Esophagus mucosa (tissue), 1 donor: ENCODE data around the gene TPGS1. TPM values are rescaled to one million over a fixed set of nuclear protein-coding genes. Genes with fewer than 3 reads are reported as not detected.
"Not testable (repeated sequence)": the region's sequence is repeated elsewhere in the genome, so short reads cannot be mapped to it uniquely, and the experiment has no call there.

Experiments
- ATAC-seq: fragments of 200-7000 bp; cut with Tn5 transposase; one replicate; pipeline ENCODE4 v1.9.1; 2020
- total RNA-seq: library from RNA; stranded (reverse); gene quantifications from one replicate; pipeline ENCODE4 v1.2.4, GENCODE V29; 2023
- donor health status: DM: yes; HTN: yes; CAD: no.

Gene TPGS1
- total RNA-seq, 1 donor from 2014 or later, result 14.2 TPM

- ATAC-seq, result no peak
Observed at GRCh38 chr19:478236-478903, 28.9 kb upstream of the TPGS1 start.

GRCh38 chr19:478976-479375 lies 28.3 kb upstream of the TPGS1 start:
- no peak for ATAC-seq

GRCh38 chr19:480016-480855 lies 27.1 kb upstream of the TPGS1 start:
- ATAC-seq, result peak; percentile 63

DNA sequence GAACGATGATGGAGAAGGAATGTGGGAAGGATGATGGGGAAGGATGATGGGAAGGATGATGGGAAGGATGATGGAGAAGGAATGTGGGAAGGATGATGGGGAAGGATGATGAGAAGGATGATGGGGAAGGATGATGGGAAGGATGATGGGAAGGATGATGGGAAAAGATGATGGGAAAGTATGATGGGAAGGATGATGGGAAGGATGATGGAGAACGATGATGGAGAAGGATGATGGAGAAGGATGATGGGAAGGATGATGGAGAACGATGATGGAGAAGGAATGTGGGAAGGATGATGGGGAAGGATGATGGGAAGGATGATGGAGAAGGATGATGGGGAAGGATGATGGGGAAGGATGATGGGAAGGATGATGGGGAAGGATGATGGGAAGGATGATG lies 26.2 kb upstream of the TPGS1 start:
- ATAC-seq, result not testable (repeated sequence)

GRCh38 chr19:482186-483041 lies 24.9 kb upstream of the TPGS1 start:
- ATAC-seq, result peak; percentile 7

- no peak for ATAC-seq
Observed at GRCh38 chr19:483332-484072, 23.8 kb upstream of the TPGS1 start.

DNA sequence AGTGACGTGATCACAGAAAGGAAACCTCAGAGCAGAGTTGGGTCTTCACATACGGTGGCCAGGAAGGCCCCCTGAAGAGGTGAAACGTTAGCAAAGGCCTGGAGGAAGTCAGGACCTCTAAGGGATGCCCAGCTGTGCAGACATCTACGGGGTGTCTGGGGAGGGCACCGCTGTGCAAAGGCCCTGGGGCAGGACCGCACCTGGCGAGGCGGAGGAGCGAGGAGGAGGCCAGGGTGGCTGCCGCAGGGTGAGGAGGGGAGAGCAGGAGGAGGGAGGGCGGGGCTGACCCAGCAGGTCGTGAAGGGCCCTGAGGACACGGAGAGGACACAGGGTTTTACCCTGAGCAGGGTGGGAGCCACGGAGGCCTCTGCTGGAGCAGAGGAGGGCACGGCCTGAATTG lies 22.8 kb upstream of the TPGS1 start:
- no peak for ATAC-seq

- peak; percentile 16 for ATAC-seq
Observed at GRCh38 chr19:485077-485476, 22.2 kb upstream of the TPGS1 start.

GRCh38 chr19:485583-486236 lies 21.6 kb upstream of the TPGS1 start:
- no peak for ATAC-seq

DNA sequence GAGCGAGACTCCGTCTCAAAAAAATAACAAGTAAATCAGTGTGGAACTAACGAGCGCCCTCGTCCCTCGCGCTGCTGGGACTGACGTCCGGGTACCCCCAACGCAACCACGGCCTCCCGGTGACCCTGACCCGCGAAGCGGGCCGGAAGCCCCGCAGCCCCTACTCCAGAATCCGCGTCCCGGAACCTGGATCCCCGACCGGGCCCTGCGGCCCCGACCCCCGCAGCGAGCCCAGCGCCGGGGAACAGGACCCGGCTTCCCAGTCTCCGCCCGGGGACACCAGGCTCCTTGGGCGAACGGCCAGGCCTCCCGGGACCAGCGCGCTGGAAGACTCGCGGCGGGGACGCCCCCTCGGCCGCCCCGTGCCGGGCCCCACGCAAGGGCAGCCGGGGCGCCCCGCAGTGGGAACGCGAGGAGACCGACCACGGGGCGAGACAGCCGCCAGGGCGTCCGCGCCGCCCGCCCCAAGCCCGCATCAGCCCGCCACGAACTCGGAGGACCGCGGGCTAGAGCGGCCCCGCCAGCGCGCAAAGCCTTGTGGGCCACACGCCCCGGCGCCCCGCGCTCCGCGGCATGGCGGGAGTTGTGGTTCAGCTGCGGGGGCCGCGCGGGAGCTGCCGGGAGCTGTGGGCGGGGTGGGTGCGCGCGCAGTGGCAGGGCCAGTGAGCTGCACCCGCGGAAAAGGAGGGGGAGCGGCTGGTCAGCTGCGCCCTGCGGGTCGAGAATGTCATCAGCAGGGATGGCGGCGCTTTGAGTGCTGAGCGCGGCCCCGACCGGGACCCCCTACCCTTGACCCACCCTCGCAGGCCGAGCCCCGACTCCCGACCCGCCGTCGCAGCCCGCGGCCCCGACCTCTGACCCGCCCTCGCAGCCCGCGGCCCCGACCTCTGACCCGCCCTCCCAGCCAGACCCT lies 18.5 kb upstream of the TPGS1 start:
- ATAC-seq, result peak; percentile 94

GRCh38 chr19:489418-490196 lies 17.7 kb upstream of the TPGS1 start:
- ATAC-seq, result peak; percentile 43

DNA sequence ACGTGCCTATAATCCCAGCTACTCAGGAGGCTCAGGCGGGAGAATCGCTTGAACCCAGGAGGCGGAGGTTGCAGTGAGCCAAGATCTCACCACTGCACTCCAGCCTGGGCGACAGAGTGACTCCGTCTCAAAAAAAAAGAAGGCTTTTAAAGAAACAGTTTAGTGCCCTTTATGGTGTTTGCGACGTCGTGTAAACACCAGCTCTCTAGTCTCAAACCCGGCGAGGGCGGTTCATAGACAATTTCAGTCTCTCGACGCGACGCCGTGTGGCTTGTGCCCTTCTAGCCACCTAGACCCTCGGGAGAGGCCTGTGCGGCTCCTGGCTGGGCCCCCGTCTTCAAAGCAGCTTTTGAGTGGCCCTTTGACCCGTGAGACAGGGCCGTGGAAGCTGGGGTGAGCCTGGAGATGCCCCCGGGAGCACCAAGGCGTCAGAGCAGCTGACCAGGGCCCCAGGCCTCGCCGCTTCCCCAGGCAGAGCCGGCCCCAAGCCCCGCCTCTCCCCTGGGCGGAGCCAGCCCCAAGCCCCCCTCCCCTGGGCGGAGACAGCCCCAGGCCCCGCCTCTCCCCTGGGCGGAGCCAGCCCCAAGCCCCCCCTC lies 16.1 kb upstream of the TPGS1 start:
- no peak for ATAC-seq

DNA sequence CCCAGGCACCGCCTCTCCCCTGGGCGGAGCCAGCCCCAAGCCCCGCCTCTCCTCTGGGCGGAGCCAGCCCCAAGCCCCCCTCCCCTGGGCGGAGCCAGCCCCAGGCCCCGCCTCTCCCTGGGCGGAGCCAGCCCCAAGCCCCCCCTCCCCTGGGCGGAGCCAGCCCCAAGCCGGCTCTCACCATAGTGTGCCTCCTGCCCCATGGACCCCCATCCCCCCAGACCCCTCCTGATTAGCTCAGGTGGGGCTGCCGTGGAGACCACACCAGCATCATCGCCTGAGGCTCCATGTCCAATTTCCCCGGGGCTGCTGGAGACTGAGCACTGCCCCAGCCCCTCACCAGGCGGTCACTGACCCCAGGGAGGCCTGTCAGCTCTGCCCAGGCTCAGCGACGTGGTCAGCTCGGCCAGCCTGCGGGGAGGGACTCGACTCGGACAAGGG lies 15.2 kb upstream of the TPGS1 start:
- ATAC-seq, result no peak

DNA sequence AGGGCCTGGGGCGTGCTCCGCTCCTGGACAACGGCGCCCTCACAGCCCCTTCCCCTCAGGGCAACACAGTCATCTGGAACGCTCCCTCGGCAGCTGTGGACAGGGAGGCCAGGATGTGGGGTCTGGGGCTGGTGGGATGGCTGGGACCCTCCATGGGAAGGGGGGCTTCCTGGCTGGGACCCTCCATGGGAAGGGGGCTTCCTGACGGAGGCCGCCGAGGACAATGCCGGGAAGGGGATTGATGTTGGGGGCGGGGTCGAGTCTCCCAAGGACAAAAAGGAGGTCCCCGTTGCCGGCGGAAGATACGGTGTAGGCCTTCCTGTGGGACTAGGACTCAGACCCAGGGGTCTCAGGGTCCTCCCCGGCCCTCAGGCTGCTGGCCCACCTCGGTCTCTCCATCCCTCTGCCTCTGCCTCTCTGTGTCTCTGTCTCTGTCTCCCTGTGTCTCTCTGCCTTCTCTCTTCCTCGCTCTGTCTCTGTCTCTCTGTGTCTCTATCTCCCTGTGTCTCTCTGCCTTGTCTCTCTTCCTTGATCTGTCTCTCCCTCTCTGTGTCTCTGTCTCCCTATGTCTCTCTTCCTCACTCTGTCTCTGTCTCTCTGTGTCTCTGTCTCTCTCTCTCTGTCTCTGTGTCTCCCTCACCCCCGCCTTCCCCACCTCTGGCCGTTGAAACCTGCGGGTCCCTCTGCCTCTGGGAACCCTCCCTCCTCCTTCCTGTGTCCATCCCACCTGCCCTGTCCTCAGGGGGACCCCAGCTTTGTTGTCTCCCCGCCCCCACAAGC lies 13.7 kb upstream of the TPGS1 start:
- no peak for ATAC-seq

DNA sequence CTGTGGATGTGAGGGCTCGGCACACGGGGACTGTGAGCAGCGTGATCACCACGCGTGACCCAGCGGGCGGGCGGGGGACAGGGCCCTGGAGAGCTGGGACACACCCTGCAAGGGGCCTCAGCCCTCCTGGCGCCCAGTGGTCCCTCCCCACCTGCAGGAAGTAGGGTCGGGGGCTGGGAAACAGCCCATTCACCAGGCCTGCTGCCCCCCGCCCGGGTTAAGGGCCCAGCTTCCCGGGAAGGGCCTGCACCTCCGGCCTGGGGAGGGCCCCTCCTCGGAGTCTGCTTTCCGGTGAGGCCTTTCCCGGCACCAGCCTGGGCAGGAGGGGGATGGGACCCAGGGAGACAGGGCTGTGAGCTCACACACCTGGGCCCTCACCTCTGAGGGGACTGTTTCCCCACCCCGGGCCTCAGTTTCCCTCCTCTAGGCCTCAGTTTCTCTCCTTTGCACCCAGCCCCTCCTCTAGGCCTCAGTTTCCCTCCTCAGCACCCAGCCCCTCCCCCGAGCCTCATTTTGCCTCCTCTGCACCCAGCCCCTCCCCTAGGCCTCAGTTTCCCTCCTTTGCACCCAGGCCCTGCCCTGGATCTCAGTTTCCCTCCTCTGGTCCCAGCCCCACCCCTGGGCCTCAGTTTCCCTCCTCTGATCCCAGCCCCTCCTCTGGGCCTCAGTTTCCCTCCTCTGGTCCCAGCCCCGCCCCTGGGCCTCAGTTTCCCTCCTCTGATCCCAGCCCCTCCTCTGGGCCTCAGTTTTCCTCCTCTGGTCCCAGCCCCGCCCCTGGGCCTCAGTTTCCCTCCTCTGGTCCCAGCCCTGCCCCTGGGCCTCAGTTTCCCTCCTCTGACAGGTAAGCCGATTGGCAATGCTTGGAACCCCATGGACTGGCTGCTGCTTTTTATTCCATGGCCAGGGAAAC lies 12.9 kb upstream of the TPGS1 start:
- ATAC-seq, result no peak

DNA sequence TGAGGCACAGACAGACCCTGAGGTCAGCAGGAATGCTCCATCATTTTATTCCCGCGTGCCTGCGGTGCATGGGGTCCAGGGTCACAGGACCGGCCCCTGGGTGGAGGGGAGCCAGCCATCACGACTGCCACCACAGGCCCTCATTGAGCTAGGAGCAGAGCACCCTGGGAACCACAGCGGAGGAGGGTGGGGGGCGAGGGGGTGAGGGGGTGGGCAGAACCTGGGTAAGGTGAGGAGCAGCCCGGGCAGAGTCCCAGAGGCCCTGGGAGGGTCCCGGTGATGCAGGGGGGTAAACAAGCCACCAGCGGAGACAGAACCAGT lies 12.3 kb upstream of the TPGS1 start:
- ATAC-seq, result no peak

DNA sequence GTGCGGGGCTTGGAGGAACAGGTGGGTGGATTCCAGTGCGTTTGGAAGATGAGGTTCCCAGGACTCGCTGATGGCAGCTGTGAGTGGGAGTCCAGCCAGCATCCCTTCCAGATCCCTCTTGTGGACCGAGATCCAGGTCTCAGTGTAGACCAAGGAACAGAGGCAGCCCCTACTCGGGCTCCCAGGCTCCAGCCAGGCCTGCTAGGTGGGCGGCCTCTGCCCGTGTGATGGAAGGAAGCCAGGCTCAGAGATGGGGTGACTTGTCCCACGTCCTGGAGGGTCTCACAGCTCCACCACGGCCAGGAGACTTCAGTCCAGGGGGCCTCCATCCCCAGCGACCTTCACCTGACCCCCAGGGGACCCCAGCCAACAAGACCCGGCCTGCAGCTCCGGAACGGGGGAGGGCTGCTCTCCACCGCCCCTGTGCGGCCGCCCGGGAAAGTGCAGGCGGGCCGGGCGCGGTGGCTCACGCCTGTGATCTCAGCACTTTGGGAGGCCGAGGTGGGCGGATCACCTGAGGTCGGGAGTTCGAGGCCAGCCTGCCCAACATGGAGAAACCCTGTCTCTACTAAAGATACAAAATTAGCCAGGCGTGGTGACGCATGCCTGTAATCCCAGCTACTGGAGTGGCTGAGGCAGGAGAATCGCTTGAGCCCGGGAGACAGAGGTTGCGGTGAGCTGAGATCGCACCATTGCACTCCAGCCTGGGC lies 11.7 kb upstream of the TPGS1 start:
- no peak for ATAC-seq
